GM21526 (cell line): ENCODE results near the gene TAS2R40.
"Not testable (repeated sequence)": the region's sequence is repeated elsewhere in the genome, so short reads cannot be mapped to it uniquely, and the experiment has no call there.

Experiments used
- ATAC-seq: cut with Tn5 transposase; IDR thresholded peaks from one replicate; pipeline ENCODE4 v1.9.1; 2021; ENCODE audit warnings: moderate library complexity; ENCODE audit not compliant: unreplicated experiment, low FRiP score

The TAS2R40 gene

GRCh38 chr7:143247372-143247771 lies 25.5 kb downstream of the TAS2R40 start:
- ATAC-seq: no peak

GRCh38 chr7:143248761-143249354 lies 27.0 kb downstream of the TAS2R40 start:
- no peak for ATAC-seq

GRCh38 chr7:143250199-143250598 lies 28.4 kb downstream of the TAS2R40 start:
- ATAC-seq: no peak

- no peak for ATAC-seq
These were observed 29.0 kb downstream of the TAS2R40 start for GRCh38 chr7:143250822-143251221.

- ATAC-seq: no peak
These were observed 30.2 kb downstream of the TAS2R40 start for GRCh38 chr7:143252006-143252405.

- no peak for ATAC-seq
These were observed 33.7 kb downstream of the TAS2R40 start for GRCh38 chr7:143255564-143255963.

GRCh38 chr7:143256325-143256724 lies 34.5 kb downstream of the TAS2R40 start:
- no peak for ATAC-seq

GRCh38 chr7:143256932-143257331 lies 35.1 kb downstream of the TAS2R40 start:
- peak; percentile 82 for ATAC-seq

- no peak for ATAC-seq
These were observed 35.7 kb downstream of the TAS2R40 start for GRCh38 chr7:143257501-143257900.

GRCh38 chr7:143258831-143259230 lies 37.0 kb downstream of the TAS2R40 start:
- ATAC-seq: peak; percentile 57

- ATAC-seq: no peak
These were observed 37.9 kb downstream of the TAS2R40 start for GRCh38 chr7:143259765-143260164.

- ATAC-seq: no peak
These were observed 40.1 kb downstream of the TAS2R40 start for GRCh38 chr7:143261901-143262300.

GRCh38 chr7:143263266-143264195 lies 41.7 kb downstream of the TAS2R40 start, which contains the start of gene GSTK1:
GSTK1 (plus strand) TSS chr7:143263441; CDS start chr7:143263514, 73 bp downstream.
- peak; percentile 94 for ATAC-seq

- ATAC-seq: not testable (repeated sequence)
These were observed 42.3 kb downstream of the TAS2R40 start for GRCh38 chr7:143264196-143264568.

- no peak for ATAC-seq
These were observed 43.3 kb downstream of the TAS2R40 start for GRCh38 chr7:143265017-143265693.

GRCh38 chr7:143269251-143269650 lies 47.4 kb downstream of the TAS2R40 start:
- ATAC-seq: no peak

GRCh38 chr7:143271240-143271639 lies 49.4 kb downstream of the TAS2R40 start:
- ATAC-seq: no peak
